ENCODE data around the gene RAB41. TPM values are rescaled to one million over a fixed set of nuclear protein-coding genes. Genes with fewer than 3 reads are reported as not detected.

The RAB41 gene
- total RNA-seq, 1 experiment from 2014 or later, result not detected

GRCh38 chrX:70254063-70254400 is 27.9 kb upstream of the RAB41 start:
- POLR2A ChIA-PET, result no interaction called here
- DNase-seq (ENCODE audit: low read depth, low spot score), result no peak
- BruUV-seq (replicated peaks), result no TSS peak
- H3K4me3 ChIP-seq (ENCODE audit: low read depth in 2 of 2, low read length in 2 of 2), result no peak overlapping the region
- TF ChIP-seq CTCF (IDR thresholded peaks at IDR 0.05) (no peak), TCF7L2 (IDR thresholded peaks at IDR 0.05; ENCODE audit: low read depth, low read length) (no peak), POLR2AphosphoS5 (IDR thresholded peaks at IDR 0.05; ENCODE audit: low read depth, low read length) (no peak), REST (IDR thresholded peaks at IDR 0.05; ENCODE audit: insufficient read depth in 1 of 2, low read depth in 2 of 2, low read length in 1 of 2) (no peak), SIN3A (IDR thresholded peaks at IDR 0.05; ENCODE audit: borderline replicate concordance, insufficient read depth, low read depth, low read length) (no peak)
- no peak overlapping the region for H3K27ac ChIP-seq (ENCODE audit: low read length)
- H3K27me3 ChIP-seq (ENCODE audit: control insufficient read depth, insufficient read depth, low read length), result peaks cover 4% of the 10 kb centered on the region; the same call in 1 of the 2 replicates
- H3K4me1 ChIP-seq (ENCODE audit: control insufficient read depth, insufficient read depth, low read length), result no peaks in the 10 kb centered on the region
- no peaks in the 10 kb centered on the region for H3K9me3 ChIP-seq (ENCODE audit: control insufficient read depth, insufficient read depth, low read depth, low read length)
- no peaks in the 10 kb centered on the region for H3K36me3 ChIP-seq (ENCODE audit: control insufficient read depth, insufficient read depth, low read length)
- in situ Hi-C loops (cut with HindIII; ENCODE audit: low pct_unique_long_range_greater_than_20kb, low sequenced_read_pairs) (no loop called here), intact Hi-C loops (cut with micrococcal nuclease; ENCODE audit: unreplicated experiment) (no loop called here)
- ATAC-seq, result no peak
- CTCF ChIA-PET, result no interaction called here

DNA sequence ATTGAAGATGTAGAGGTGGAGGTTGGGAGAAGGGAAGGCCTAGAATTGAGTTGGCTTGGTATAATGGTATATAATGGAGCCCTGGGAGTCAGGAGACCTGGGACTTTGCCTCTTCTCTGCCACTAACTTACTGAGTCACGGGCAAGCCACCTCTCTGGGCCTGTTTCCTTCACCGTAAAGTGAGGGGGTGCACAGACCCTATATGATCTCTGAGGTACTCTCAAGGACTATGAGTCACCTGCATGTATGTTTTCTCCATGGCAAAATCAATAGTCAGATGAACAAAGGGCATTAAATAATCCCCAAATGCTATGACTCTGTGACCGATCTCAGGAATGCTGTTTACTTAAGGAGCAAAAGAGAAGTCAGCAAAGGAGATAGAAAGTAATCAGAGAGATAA is 27.1 kb upstream of the RAB41 start:
- in situ Hi-C loops (cut with HindIII; ENCODE audit: low pct_unique_long_range_greater_than_20kb, low sequenced_read_pairs), result no loop called here
- ChIA-PET POLR2A (no interaction called here), CTCF (no interaction called here)
- DNase-seq (ENCODE audit: low read depth, low spot score) (no peak), ATAC-seq (no peak)
- Histone ChIP-seq H3K27me3 (ENCODE audit: control insufficient read depth, insufficient read depth, low read length) (peaks cover 4% of the 10 kb centered on the region; the same call in 1 of the 2 replicates), H3K9me3 (ENCODE audit: control insufficient read depth, insufficient read depth, low read depth, low read length) (no peaks in the 10 kb centered on the region), H3K4me3 (ENCODE audit: low read depth in 2 of 2, low read length in 2 of 2) (no peak overlapping the region), H3K4me1 (ENCODE audit: control insufficient read depth, insufficient read depth, low read length) (no peaks in the 10 kb centered on the region), H3K36me3 (ENCODE audit: control insufficient read depth, insufficient read depth, low read length) (no peaks in the 10 kb centered on the region), H3K27ac (ENCODE audit: low read length) (no peak overlapping the region)
- BruUV-seq (replicated peaks), result no TSS peak
- intact Hi-C loops (cut with micrococcal nuclease; ENCODE audit: unreplicated experiment), result no loop called here
- TF ChIP-seq TCF7L2 (IDR thresholded peaks at IDR 0.05; ENCODE audit: low read depth, low read length) (no peak), CTCF (IDR thresholded peaks at IDR 0.05) (no peak), REST (IDR thresholded peaks at IDR 0.05; ENCODE audit: insufficient read depth in 1 of 2, low read depth in 2 of 2, low read length in 1 of 2) (no peak), SIN3A (IDR thresholded peaks at IDR 0.05; ENCODE audit: borderline replicate concordance, insufficient read depth, low read depth, low read length) (no peak), POLR2AphosphoS5 (IDR thresholded peaks at IDR 0.05; ENCODE audit: low read depth, low read length) (no peak)

Data from Panc1 (cell line).